Fibroblast of mammary gland (primary cell): ENCODE results near the gene RFFL.
A peak's percentile ranks its signal among the peaks of the same experiment; 100 is the strongest.

Experiments used
- DNase-seq: peaks from one replicate; pipeline ENCODE4 v3.0.0-alpha.2; 2010; ENCODE audit warnings: low read depth
- H3K4me3 ChIP-seq: 2 replicates; pipeline ENCODE4 v1.5.1; 2011; ENCODE audit warnings: low read depth, mild to moderate bottlenecking, low read length, moderate library complexity; ENCODE audit not compliant: control insufficient read depth
- CTCF ChIP-seq: conservative IDR thresholded peaks from 2 replicates; pipeline ENCODE4 v1.5.1; 2011; ENCODE audit warnings: low read depth, low read length, inconsistent platforms; ENCODE audit not compliant: control insufficient read depth, insufficient read depth

Gene RFFL

DNA sequence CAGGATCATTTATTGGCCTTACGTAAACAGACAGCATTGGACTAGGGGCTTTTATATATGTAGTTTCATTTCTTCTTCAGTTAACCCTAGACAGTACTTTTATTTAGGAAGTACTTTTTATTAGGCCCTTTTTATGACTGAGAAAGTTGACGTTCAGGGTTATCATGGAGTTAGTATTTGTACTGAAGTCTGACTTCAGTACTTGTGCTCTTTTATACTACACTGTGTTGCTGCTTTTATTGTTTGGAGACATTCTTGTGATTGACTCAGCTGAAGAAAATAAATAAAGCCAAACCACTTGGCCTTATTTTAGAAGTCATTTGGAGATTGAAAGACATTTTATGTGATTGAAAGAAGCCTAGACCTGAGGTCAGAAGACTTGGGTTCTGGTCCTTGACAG lies 76.3 kb downstream of the RFFL start:
- DNase-seq = no peak
- H3K4me3 ChIP-seq = no peak overlapping the region
- TF ChIP-seq CTCF = no peak

GRCh38 chr17:34981538-34982241 lies 81.8 kb downstream of the RFFL start:
- DNase-seq = peak; percentile 68

GRCh38 chr17:34980681-34981537 lies 82.6 kb downstream of the RFFL start:
- TF ChIP-seq CTCF = peak; percentile 36
- H3K4me3 ChIP-seq = peak overlapping the region; percentile 71
- DNase-seq = peak; percentile 83

More at GRCh38 chr17:34981538-34982241, 81.8 kb downstream of the RFFL start:
- no peak for TF ChIP-seq CTCF
- peak overlapping the region; percentile 71 for H3K4me3 ChIP-seq

DNA sequence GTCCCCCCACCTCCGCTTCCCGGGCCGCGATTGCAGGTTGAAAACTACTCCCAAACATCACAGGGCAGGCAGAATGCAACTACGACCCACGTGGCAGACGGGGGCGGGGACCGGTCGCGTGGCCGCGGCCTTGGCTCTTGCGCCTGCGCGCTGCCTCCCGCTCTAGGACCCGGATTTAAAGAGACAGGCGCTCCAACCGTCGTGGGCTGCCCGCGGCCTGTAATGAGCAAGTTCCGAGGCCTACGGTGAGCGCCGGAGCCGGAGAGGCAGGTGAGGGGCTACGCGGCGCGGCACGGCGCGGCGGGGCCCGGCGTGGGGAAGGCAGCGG lies 83.2 kb downstream of the RFFL start, which contains the start of gene LIG3:
TSS of gene LIG3 (plus strand) at position 160 of the 328 bp plus-strand sequence. CDS start 2,494 bp downstream, outside the sequence.
- H3K4me3 ChIP-seq = peak within 1 kb of the TSS; percentile 71
- TF ChIP-seq CTCF = no peak

GRCh38 chr17:34979650-34980352 lies 83.7 kb downstream of the RFFL start:
- H3K4me3 ChIP-seq = peak overlapping the region; percentile 71
- no peak for TF ChIP-seq CTCF

More for the DNA sequence above, 83.2 kb downstream of the RFFL start, which contains the start of gene LIG3:
- DNase-seq = peak; percentile 92

DNA sequence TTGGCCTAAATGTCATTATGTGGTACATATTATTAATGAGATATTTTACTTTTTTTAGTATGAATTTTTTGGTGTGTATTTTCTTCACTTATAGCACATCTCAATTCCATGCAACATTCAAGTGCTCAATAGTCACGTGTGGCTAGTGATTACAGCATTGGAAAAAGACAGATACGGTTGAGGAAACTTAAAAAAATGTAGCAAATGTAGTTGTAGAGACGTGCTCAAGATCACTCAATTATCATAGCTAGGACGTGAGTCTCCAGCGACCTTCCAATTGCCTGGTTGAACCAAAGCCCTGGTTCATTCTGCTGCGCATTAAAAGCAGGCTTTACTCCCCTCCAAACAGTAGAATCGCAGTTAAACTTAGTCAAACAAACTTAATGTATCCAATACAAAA lies 84.4 kb downstream of the RFFL start:
- H3K4me3 ChIP-seq = no peak overlapping the region
- no peak for DNase-seq
- no peak for TF ChIP-seq CTCF

More at GRCh38 chr17:34979650-34980352, 83.7 kb downstream of the RFFL start:
- DNase-seq = peak; percentile 51
